ENCODE measurements around the gene PCDH12.
A peak's percentile ranks its signal among the peaks of the same experiment; 100 is the strongest.

PCDH12 gene

DNA sequence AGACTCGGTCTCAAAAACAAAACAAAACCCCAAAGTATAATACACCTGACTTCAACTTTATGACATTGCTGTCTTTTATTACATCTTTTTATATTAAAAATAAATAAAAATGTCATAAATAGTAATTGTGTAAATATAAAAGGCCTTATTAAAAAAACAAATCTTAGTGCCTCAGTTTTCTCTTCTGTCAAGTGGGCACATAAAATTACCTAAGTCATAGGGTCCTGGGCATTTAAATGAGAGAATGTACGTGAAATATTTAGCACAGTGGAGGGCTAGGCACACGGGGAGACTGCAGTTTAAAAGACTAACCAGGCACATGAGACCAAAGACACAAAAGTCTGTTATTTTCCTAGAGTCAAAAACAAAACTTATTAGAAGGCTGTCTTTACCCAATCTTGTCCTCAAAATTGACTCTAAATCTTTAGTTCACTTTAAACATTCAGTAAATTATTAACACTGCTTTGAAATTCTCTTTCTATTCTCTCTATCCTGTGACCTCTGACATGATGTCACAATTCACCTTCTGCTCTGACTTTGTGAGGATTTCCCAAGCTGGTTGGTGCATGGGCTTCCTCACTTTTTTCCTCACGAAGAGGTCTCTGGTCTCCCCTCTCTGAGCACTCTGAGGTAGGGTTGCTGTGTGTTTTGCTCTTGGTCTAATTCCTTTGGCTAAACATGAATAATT is 8.4 kb upstream of the PCDH12 start:
- DNase-seq (ENCODE audit: low read depth in 3 of 3), result no peak

DNA sequence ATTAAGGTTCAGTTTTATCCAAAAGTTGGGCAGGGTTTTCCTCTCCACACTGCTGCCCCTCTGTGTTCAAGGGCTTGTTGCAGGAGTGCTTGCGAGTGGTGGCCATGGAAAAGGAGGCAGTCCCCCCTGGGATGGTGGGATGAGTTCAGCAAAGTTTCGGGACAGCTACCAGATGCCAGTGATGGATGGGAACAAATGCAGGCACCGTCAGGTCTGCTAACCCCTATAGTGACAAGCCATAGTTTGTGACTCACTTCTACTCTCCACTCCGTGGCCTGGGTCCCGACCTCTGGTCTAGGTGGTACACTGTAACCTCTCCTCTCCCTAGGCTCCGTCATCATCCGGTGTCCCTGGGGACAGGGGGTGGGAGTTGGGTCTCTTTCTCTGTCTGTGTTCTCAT is 7.1 kb upstream of the PCDH12 start:
- no peak for DNase-seq (ENCODE audit: low read depth in 3 of 3)

- no peak for DNase-seq (ENCODE audit: low read depth in 3 of 3)
Observed at GRCh38 chr5:141963701-141964100, 5.7 kb upstream of the PCDH12 start.

GRCh38 chr5:141961466-141961865 is 3.5 kb upstream of the PCDH12 start:
- no peak for DNase-seq (ENCODE audit: low read depth in 3 of 3)

DNA sequence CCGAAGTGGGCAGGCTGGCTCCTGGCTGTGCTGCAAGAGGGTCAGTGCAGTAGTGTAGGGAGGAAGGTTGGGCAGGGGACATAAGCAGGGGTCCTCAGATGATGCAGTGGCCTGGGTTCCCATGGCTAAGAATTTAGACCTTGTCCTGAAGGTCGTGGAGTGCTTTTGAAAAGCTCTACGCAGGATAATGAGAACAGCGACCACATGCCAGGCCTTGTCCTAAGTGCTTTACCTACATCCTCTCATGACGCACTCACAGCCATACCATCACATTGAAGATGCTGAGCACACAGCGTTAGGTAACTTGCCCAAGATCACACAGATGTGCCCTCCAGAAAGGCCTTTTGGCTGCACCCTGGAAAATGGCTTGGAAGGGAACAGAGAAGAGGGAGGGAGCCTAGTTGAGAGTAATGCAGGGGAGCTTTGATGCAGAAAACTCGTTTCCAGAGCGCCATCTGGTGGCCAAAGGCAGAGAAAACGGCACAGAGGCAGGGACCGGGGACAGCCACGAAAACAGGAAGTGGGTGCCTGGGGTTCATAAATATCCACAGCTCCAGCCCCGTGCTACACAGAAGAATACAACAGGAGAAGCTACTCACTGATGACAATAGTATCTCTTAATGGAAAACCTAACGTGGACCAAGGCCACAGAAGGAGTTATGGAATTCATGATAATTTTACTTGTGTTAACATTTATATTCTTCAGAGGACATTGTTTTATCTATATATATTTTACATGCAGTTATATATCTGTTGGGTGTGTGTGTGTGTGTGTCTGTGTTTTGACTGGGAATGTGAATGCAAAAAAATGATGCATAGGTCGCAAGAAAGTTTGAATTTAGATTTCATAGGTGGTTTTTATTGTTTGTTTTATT is 2.7 kb upstream of the PCDH12 start:
- peak; percentile 79 to 88 (median 88) for DNase-seq (ENCODE audit: low read depth in 3 of 3)

DNA sequence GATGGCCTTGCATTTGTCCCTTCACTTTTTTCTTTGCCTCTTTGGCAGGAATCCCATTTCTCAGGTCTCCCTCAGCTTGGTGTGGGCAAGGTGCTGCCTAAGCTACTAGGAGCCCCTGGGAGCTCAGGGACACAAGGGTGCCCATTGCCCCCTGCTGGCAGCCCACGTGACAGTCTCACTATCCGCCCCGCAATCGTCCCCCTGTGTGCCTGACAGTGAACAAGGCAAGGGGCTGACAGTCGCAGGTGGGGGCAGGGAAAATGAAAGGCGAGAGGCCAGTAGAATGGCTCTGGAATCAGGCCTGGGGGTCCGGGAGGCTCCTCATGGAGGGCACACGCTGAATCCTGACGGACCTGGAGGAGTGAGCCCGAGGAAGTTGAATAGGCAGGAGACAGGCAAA is 2.0 kb upstream of the PCDH12 start:
- DNase-seq (ENCODE audit: low read depth in 3 of 3), result no peak

DNA sequence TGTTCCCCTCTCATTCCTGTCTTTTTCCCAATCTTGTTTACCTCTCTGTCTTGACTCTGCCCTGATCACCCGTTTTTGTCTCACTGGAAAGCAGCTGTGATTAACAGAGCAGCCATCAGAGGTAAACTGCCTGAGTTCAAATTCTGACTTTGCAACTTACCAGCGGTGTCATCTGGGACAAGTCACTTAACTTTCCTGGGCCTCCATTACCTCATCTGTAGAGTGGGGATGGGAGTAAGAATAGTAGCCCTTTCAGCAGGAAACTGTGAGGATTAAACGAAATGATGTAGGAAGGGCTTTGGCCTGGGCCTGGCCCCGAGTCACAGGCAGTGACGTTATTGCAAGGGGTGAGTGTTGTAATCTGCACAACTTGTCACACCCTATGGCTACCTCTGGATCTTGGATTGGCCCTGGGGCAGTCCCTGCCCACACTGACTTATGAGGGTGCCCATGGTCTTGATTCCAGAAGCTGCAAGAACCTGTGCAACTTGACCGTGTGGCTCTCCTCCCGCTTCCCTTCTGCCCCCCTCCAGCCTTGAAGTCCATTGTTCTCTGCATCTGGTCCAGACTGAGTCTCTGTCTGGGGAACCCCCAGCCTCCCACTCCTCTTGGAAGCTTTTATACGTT is 657 bp upstream of the PCDH12 start:
- no peak for DNase-seq (ENCODE audit: low read depth in 3 of 3)

- DNase-seq (ENCODE audit: low read depth in 3 of 3), result no peak
Observed at GRCh38 chr5:141957367-141957996, 520 bp downstream of the PCDH12 start.

- no peak for DNase-seq (ENCODE audit: low read depth in 3 of 3)
Observed at GRCh38 chr5:141954194-141954593, 3.8 kb downstream of the PCDH12 start.

GRCh38 chr5:141952020-141952419 is 6.0 kb downstream of the PCDH12 start:
- no peak for DNase-seq (ENCODE audit: low read depth in 3 of 3)

DNA sequence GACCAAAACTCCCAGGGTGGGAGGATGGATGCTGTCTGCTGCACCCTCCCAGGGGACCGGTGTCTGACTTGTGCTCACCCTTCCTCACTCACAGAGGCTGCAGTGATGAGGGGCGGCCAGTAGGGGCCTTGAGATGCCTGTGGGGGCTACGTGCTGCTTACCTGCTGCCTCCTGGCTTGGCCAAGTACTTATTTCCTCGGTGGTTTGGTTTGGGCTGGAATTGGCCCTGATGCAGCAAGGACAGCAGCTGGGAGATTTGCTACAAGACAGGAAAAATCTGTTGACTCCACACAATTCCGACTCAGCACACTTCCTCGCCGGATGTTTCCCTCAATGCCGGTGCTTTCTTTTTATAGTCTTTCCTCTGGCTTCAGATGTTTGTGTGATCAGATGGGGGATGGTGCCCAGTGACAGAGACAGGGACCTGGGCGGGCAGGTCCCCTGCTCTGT is 6.6 kb downstream of the PCDH12 start:
- peak in 1 of 3 experiments; percentile 26 for DNase-seq (ENCODE audit: low read depth in 3 of 3)

- no peak for DNase-seq (ENCODE audit: low read depth in 3 of 3)
Observed at GRCh38 chr5:141950207-141951005, 7.6 kb downstream of the PCDH12 start.

DNA sequence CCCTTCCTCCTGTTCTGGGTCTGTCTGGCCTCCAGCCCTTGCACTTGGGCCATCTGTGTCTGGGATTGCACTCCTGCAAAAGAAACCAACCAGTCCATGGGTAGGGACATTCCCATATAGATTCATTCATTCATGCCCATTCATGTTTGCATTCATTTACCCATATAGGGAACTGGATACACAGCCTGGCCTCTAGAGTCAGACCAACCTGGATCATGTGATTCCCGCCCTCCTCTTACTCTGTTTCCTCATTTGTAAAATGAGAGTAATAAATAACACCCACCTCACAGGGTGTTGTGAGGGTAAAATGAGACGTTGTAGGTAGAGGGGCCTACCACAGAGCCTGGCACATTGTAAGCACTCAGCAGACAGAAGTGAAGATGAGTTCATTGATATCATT is 8.5 kb downstream of the PCDH12 start:
- DNase-seq (ENCODE audit: low read depth in 3 of 3), result no peak

DNA sequence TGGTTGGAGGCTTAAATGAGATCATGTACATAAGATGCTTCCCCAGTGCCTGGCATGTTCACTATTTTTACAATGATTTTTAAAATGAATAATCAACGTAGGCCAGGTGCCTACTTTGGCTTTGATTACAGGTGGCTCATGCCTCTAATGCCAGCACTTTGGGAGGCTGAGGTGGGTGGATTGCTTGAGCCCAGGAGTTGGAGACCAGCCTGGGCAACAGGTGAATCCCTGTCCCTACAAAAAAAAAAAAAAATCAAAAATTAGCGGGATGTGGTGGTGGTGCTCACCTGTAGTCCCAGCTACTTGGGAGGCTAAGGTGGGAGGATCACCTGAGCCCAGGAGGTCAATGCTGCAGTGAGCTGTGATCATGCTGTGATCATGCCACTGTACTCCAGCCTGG is 9.2 kb downstream of the PCDH12 start:
- DNase-seq (ENCODE audit: low read depth in 3 of 3), result no peak

DNA sequence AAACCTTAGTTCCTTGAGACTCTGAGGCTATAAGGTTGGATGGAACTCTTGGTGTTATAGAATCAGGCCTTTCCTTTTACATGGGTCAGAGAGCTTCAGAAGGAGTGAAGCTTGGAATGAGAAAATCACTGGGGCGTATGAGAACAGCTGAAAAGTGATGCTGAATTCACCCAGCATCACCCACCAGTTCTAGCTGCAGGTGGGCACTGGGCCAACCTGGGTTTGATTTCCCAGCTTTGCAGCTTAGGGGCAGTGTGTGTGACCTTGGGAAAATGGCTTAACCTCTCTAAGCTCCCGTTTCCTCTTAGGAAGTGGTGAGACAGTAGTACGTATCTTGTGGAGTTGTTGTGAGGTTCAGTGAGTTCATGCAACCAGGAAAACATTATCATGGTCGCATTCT is 10.7 kb downstream of the PCDH12 start:
- DNase-seq (ENCODE audit: low read depth in 3 of 3), result no peak

DNA sequence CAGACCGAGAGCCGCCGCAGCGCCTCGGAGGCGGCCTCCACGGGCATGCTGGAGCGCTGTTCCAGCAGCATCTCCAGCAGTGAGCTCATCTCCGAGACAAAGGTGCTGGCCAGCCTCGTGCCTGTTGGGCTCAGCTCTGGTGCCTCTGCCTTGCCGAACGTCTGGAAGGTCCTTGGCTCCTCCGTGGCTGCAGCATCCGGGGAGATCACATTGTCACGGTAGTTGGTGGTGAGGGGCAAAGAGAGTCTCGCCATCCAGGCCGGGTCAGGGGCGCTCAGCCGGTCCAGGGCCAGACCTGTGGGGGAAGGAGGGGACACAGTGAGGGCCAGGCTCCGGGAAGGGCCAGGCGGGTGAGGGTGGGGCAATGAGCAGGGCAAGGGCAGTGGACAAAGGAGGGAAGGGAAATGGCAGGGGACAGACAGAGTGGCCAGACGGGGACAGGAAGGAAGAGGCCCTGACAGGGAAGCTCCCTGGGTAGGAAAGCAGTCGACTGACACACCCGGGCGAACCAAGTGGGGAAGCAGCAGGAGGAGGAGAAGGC is 12.4 kb downstream of the PCDH12 start:
- DNase-seq (ENCODE audit: low read depth in 3 of 3), result no peak

DNA sequence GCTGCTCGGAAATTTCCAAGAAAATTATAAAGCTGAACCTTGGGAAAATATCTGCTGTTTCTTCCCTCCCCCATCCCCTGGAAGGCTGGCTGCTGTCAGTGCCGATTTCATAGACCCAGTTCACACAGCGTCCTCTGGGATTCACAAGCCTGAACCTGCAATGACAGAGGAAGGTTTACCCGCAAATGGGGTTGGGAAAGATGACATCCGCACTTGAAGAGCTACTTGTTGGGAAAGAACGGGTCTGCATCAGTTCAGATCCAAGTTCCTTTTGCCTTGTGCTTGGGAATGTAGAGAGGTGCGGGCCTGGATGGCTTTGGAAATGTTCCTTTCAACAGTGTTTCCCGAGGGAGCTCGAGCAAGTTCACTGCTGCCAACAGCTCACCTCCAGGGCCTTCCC is 13.9 kb downstream of the PCDH12 start:
- DNase-seq (ENCODE audit: low read depth in 3 of 3), result no peak

- DNase-seq (ENCODE audit: low read depth in 3 of 3), result no peak
Observed at GRCh38 chr5:141942185-141942857, 15.7 kb downstream of the PCDH12 start.

GRCh38 chr5:141941779-141942178 is 16.2 kb downstream of the PCDH12 start:
- DNase-seq (ENCODE audit: low read depth in 3 of 3), result no peak

- no peak for DNase-seq (ENCODE audit: low read depth in 3 of 3)
Observed at GRCh38 chr5:141941307-141941706, 16.7 kb downstream of the PCDH12 start.
